ENCODE data around the gene FUOM.

The FUOM gene

DNA sequence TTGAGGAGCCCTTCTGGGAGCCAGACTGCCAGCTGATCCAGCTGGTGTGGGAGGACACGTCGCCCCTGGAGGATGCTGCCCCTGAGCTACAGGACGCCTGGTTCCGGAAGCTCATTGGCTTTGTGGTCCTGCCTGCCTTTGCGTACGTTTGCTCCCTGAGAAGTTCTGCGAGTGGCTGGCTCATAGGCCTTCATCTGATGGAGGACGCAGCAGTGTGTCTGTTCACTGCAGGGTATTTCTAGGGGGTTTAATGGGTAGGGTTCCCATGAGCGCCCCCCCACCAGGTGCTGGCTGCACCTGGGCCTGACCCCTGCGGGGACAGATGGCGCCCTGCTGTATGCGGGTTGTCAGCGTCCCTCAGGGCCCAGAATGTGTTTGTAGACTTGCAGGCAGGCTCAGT is 26.3 kb upstream of the FUOM start:
- TF ChIP-seq NFIC (IDR thresholded peaks at IDR 0.05) (no peak), CEBPB (IDR thresholded peaks at IDR 0.05) (no peak), ZBTB7A (IDR thresholded peaks at IDR 0.05; ENCODE audit: low read depth) (no peak), TCF12 (IDR thresholded peaks at IDR 0.05; ENCODE audit: low read depth) (no peak), RAD21 (IDR thresholded peaks at IDR 0.05; ENCODE audit: low read depth) (no peak), TAF1 (IDR thresholded peaks at IDR 0.05; ENCODE audit: low read depth) (no peak)

DNA sequence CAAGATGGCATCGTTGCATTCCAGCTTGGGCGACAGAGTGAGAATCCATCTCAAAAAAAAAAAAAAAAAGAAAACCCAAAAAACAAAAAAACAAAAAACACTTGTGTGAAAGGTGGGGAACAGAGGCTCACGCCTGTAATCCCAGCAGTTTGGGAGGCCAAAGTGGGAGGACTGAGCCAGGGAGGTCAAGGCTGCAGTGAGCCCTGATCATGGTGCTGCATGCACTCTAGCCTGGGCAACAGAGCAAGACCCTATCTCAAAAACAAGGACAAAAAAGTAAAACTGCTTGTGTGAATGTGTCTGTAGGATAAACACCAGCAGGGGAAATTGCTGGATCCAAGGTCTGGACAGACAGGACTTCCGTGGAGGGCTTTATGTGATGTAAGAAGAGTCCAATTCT is 25.7 kb upstream of the FUOM start:
- no peak for TF ChIP-seq NFIC (IDR thresholded peaks at IDR 0.05)
- TF ChIP-seq CREB1 (IDR thresholded peaks at IDR 0.05; ENCODE audit: low read depth): no peak

DNA sequence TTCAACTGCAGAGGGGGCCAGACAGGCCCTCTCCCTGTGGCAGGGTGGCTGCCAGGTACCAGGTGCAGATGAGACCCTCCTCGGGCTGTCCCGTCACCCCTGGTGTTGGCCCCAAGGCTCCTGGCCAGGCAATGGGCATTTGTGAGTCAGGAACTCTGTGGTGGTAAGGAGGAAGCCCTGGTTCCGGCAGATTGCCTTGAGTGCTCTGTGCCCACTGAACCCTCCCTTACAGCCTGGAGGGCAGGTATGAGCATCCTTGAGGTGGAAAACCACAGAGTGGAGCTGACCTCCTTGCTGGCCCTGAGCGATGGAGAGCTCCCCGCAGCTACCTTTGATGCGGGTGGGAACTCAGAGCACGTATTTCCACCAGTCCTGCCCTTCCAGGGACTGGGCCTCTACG is 23.2 kb upstream of the FUOM start:
- TF ChIP-seq, protein P1, sequence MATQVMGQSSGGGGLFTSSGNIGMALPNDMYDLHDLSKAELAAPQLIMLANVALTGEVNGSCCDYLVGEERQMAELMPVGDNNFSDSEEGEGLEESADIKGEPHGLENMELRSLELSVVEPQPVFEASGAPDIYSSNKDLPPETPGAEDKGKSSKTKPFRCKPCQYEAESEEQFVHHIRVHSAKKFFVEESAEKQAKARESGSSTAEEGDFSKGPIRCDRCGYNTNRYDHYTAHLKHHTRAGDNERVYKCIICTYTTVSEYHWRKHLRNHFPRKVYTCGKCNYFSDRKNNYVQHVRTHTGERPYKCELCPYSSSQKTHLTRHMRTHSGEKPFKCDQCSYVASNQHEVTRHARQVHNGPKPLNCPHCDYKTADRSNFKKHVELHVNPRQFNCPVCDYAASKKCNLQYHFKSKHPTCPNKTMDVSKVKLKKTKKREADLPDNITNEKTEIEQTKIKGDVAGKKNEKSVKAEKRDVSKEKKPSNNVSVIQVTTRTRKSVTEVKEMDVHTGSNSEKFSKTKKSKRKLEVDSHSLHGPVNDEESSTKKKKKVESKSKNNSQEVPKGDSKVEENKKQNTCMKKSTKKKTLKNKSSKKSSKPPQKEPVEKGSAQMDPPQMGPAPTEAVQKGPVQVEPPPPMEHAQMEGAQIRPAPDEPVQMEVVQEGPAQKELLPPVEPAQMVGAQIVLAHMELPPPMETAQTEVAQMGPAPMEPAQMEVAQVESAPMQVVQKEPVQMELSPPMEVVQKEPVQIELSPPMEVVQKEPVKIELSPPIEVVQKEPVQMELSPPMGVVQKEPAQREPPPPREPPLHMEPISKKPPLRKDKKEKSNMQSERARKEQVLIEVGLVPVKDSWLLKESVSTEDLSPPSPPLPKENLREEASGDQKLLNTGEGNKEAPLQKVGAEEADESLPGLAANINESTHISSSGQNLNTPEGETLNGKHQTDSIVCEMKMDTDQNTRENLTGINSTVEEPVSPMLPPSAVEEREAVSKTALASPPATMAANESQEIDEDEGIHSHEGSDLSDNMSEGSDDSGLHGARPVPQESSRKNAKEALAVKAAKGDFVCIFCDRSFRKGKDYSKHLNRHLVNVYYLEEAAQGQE (IDR thresholded peaks at IDR 0.05; ENCODE audit: low read depth): no peak
- TF ChIP-seq TEAD4 (IDR thresholded peaks at IDR 0.05): no peak
- TF ChIP-seq ZBTB7A (IDR thresholded peaks at IDR 0.05; ENCODE audit: low read depth): no peak
- no peak for TF ChIP-seq YY1 (IDR thresholded peaks at IDR 0.05; ENCODE audit: low read depth)
- TF ChIP-seq TAF1 (IDR thresholded peaks at IDR 0.05; ENCODE audit: low read depth): no peak
- no peak for TF ChIP-seq EP300 (IDR thresholded peaks at IDR 0.05; ENCODE audit: borderline replicate concordance)
- no peak for TF ChIP-seq NFIC (IDR thresholded peaks at IDR 0.05)
- TF ChIP-seq CEBPB (IDR thresholded peaks at IDR 0.05): no peak
- TF ChIP-seq, protein P2, sequence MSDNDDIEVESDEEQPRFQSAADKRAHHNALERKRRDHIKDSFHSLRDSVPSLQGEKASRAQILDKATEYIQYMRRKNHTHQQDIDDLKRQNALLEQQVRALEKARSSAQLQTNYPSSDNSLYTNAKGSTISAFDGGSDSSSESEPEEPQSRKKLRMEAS (IDR thresholded peaks at IDR 0.05): no peak
- no peak for TF ChIP-seq RAD21 (IDR thresholded peaks at IDR 0.05; ENCODE audit: low read depth)

DNA sequence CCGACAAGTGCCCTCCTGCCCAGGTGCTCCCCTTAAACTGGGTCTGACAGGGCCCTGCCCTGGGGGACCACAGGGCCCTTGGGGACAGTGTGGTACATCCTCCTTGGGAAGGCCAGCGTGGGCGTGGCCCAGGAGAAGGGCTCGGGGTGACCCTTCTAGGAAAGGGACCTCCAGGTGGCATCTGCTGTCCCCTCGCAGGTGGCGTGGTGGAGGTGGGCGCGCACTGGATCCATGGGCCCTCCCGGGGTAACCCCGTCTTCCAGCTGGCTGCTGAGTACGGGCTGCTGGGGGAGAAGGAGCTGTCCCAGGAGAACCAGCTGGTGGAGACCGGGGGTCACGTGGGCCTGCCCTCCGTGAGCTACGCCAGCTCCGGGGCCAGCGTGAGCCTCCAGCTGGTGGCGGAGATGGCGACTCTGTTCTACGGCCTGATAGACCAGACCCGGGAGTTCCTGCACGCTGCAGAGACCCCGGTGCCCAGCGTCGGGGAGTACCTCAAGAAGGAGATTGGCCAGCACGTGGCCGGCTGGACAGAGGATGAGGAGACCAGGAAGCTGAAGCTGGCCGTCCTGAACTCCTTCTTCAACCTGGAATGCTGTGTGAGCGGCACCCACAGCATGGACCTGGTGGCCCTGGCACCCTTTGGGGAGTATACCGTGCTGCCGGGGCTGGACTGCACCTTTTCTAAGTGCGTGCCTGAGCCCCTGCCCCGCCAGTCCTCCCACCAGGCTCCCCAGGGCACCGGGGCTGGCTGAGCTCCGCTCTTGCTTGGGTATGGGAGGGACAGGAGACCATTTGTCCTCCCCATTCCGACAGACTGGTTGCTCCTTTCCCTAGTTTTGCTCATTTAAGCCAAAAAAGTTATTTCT is 22.2 kb upstream of the FUOM start:
- TF ChIP-seq TAF1 (IDR thresholded peaks at IDR 0.05; ENCODE audit: low read depth) (no peak), TCF12 (IDR thresholded peaks at IDR 0.05; ENCODE audit: low read depth) (no peak), CREB1 (IDR thresholded peaks at IDR 0.05; ENCODE audit: low read depth) (no peak), YY1 (IDR thresholded peaks at IDR 0.05; ENCODE audit: low read depth) (no peak), ZBTB7A (IDR thresholded peaks at IDR 0.05; ENCODE audit: low read depth) (0 out of 2 replicates have a peak, but pooled peaks have one; percentile 34)
- TF ChIP-seq, protein P3, sequence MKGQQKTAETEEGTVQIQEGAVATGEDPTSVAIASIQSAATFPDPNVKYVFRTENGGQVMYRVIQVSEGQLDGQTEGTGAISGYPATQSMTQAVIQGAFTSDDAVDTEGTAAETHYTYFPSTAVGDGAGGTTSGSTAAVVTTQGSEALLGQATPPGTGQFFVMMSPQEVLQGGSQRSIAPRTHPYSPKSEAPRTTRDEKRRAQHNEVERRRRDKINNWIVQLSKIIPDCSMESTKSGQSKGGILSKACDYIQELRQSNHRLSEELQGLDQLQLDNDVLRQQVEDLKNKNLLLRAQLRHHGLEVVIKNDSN (IDR thresholded peaks at IDR 0.05): no peak

DNA sequence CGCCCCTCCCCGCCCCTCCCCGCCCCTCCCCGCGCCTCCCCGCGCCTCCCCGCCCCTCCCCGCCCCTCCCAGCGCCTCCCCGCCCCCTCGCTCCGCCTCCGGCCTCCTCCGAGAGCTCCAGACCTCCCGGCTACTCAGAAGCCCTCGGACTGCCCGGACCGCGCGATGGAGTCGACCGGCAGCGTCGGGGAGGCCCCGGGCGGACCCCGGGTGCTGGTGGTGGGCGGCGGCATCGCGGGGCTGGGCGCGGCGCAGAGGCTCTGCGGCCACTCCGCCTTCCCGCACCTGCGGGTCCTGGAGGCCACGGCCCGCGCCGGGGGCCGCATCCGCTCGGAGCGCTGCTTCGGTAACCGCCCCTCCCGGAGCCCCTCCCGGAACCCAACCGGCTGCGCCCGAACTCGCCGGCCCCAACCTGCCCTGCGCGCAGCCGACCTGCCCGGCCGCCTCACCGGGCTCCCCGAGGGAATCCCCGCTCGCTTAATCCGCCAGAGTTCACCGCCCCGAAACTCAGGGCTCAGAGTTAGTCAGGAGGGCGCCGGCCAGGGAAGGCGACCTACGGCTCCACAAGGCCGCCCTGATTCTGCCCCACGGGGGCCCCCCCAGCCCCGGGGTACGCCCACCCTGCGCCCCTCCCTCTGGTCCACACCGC is 21.5 kb upstream of the FUOM start, which contains the start of gene PAOX:
PAOX (plus strand) TSS at position 111 of the 649 bp plus-strand sequence; CDS start at position 166, 55 bp downstream.
- TF ChIP-seq NFIC (IDR thresholded peaks at IDR 0.05): no peak
- peak; percentile 50; the same call in 1 of the 2 replicates for TF ChIP-seq TAF1 (IDR thresholded peaks at IDR 0.05; ENCODE audit: low read depth)

DNA sequence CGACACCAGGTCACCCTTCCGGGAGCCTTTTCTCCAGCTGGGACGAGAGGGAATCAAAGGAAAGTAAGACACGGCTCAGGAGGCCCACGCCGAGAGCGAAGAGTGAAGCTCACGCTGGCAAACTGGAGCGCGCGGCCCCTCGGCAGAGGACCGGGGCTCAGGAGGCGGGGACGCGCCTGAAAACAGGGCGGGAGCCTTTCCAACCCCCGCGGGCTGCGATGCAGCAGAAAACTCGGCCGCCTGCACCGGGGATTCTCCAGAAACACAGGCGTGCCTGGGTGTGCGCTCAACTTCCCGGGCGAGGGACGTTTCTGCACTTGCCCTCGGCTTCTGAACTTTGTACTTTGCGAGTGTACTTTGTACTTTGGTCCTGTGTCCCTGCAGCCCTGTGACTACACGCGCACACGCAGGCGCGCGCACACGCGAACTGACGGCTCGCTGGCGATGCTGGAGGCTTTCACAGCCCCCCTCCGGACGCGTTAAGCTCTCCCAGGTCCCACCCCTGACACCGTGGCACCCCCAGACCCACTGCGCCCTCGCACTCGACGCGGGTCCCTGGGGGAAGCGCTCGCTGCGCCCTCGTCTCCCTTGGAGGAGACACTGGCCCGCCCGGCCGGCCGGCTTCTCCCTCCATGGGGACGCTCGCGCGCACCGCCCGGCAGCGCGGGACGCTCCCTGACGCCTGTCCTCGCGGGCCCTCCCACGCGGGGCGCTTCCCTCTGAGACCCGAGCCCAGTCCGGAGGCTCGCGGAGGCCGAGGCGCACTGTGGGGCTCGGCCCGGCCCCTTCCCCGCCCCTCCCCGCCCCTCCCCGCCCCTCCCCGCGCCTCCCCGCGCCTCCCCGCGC is 20.7 kb upstream of the FUOM start:
- TF ChIP-seq EGR1 (IDR thresholded peaks at IDR 0.05) (no peak), ZBTB7A (IDR thresholded peaks at IDR 0.05; ENCODE audit: low read depth) (peak; percentile 5; the same call in 1 of the 2 replicates), YY1 (IDR thresholded peaks at IDR 0.05; ENCODE audit: low read depth) (no peak), TCF12 (IDR thresholded peaks at IDR 0.05; ENCODE audit: low read depth) (0 out of 2 replicates have a peak, but pooled peaks have one; percentile 4), EP300 (IDR thresholded peaks at IDR 0.05; ENCODE audit: borderline replicate concordance) (no peak), CEBPB (IDR thresholded peaks at IDR 0.05) (no peak), CREB1 (IDR thresholded peaks at IDR 0.05; ENCODE audit: low read depth) (no peak), NFIC (IDR thresholded peaks at IDR 0.05) (0 out of 2 replicates have a peak, but pooled peaks have one; percentile 4), TAF1 (IDR thresholded peaks at IDR 0.05; ENCODE audit: low read depth) (peak; percentile 26; the same call in 1 of the 2 replicates), FOXM1 (IDR thresholded peaks at IDR 0.05; ENCODE audit: borderline replicate concordance, low read depth) (no peak), TEAD4 (IDR thresholded peaks at IDR 0.05) (no peak), RAD21 (IDR thresholded peaks at IDR 0.05; ENCODE audit: low read depth) (no peak)
- TF ChIP-seq, protein P2 (IDR thresholded peaks at IDR 0.05): peak; percentile 53; the same call in 1 of the 2 replicates
- TF ChIP-seq, protein P1 (IDR thresholded peaks at IDR 0.05; ENCODE audit: low read depth): no peak
- TF ChIP-seq, protein P3 (IDR thresholded peaks at IDR 0.05): no peak

All from Ishikawa (cell line).